DMS153 treated with DMSO at 0.1 percent for 48 hours (cell line): ENCODE results near the gene ARNT2.

Experiments used
- DNase-seq: peaks from one replicate; lab custom pipeline; 2025; ENCODE audit not compliant: unreplicated experiment; lab: John Stamatoyannopoulos, UW

ARNT2 gene

GRCh38 chr15:80569656-80570055 is 165.5 kb downstream of the ARNT2 start:
- DNase-seq: no peak

GRCh38 chr15:80570553-80570952 is 166.4 kb downstream of the ARNT2 start:
- no peak for DNase-seq

- no peak for DNase-seq
Observed at GRCh38 chr15:80572337-80572736, 168.2 kb downstream of the ARNT2 start.

- no peak for DNase-seq
Observed at GRCh38 chr15:80573606-80574005, 169.4 kb downstream of the ARNT2 start.

GRCh38 chr15:80574590-80574989 is 170.4 kb downstream of the ARNT2 start:
- DNase-seq: no peak

- no peak for DNase-seq
Observed at GRCh38 chr15:80576519-80577090, 172.4 kb downstream of the ARNT2 start.

- DNase-seq: no peak
Observed at GRCh38 chr15:80577552-80578205, 173.5 kb downstream of the ARNT2 start.

GRCh38 chr15:80578206-80578595 is 174.0 kb downstream of the ARNT2 start:
- no peak for DNase-seq

GRCh38 chr15:80578871-80579270 is 174.7 kb downstream of the ARNT2 start:
- DNase-seq: no peak

- DNase-seq: no peak
Observed at GRCh38 chr15:80579611-80580010, 175.4 kb downstream of the ARNT2 start.

- no peak for DNase-seq
Observed at GRCh38 chr15:80580106-80580505, 175.9 kb downstream of the ARNT2 start.

GRCh38 chr15:80580536-80581260 is 176.5 kb downstream of the ARNT2 start:
- DNase-seq: no peak

- DNase-seq: no peak
Observed at GRCh38 chr15:80581976-80582375, 177.8 kb downstream of the ARNT2 start.

GRCh38 chr15:80582816-80583423 is 178.7 kb downstream of the ARNT2 start:
- DNase-seq: no peak

GRCh38 chr15:80584561-80584964 is 180.4 kb downstream of the ARNT2 start:
- no peak for DNase-seq

GRCh38 chr15:80584973-80585525 is 180.9 kb downstream of the ARNT2 start:
- DNase-seq: no peak

- peak; percentile 23 for DNase-seq
Observed at GRCh38 chr15:80585544-80586018, 181.4 kb downstream of the ARNT2 start.

- DNase-seq: no peak
Observed at GRCh38 chr15:80586161-80586560, 182.0 kb downstream of the ARNT2 start.

- DNase-seq: no peak
Observed at GRCh38 chr15:80587007-80587406, 182.8 kb downstream of the ARNT2 start.

GRCh38 chr15:80587816-80588456 is 183.8 kb downstream of the ARNT2 start:
- no peak for DNase-seq

- no peak for DNase-seq
Observed at GRCh38 chr15:80588801-80589200, 184.6 kb downstream of the ARNT2 start.
